Suprapubic skin (tissue), 4 donors: ENCODE measurements around the gene RPL22. TPM values are rescaled to one million over a fixed set of nuclear protein-coding genes. Genes with fewer than 3 reads are reported as not detected.

ENCODE experiments used
- DNase-seq, 2 donors: peaks; one replicate each; pipeline ENCODE4 v3.0.0-alpha.2; 2019; ENCODE audit warnings: low spot score in 2 of 2
- H3K27ac ChIP-seq: fragments of 200-600 bp; sonication (generic); one replicate; pipeline ENCODE4 v1.5.1; 2019
- H3K27me3 ChIP-seq: fragments of 200-600 bp; sonication (generic); one replicate; pipeline ENCODE4 v1.5.1; 2019
- H3K36me3 ChIP-seq: fragments of 200-600 bp; sonication (generic); one replicate; pipeline ENCODE4 v1.5.1; 2019
- H3K4me1 ChIP-seq: fragments of 200-600 bp; sonication (generic); one replicate; pipeline ENCODE4 v1.5.1; 2019
- H3K4me3 ChIP-seq: fragments of 200-600 bp; sonication (generic); one replicate; pipeline ENCODE4 v1.5.1; 2019; ENCODE audit warnings: mild to moderate bottlenecking
- H3K9me3 ChIP-seq: fragments of 200-600 bp; sonication (generic); one replicate; pipeline ENCODE4 v1.5.1; 2019
- CTCF ChIP-seq, 2 donors: fragments of 200-600 bp in 1 of 2; fragments of 450-650 bp in 1 of 2; sonication (generic) in 1 of 2; IDR thresholded peaks; one replicate each; pipeline ENCODE4 v1.5.1; 2016 to 2019; ENCODE audit warnings: antibody characterized with exemption in 2 of 2, mild to moderate bottlenecking in 1 of 2, moderate library complexity in 1 of 2
- EP300 ChIP-seq: sonication (generic); formaldehyde crosslinking; IDR thresholded peaks from one replicate; pipeline ENCODE4 v1.6.1; 2017; ENCODE audit warnings: antibody characterized with exemption
- POLR2A ChIP-seq, 2 donors: fragments of 450-650 bp; IDR thresholded peaks; one replicate each; pipeline ENCODE4 v1.6.1; 2017; ENCODE audit warnings: antibody characterized with exemption in 2 of 2, mild to moderate bottlenecking in 2 of 2, moderate library complexity in 2 of 2
- POLR2AphosphoS5 ChIP-seq, 3 donors: sonication (generic); formaldehyde crosslinking; IDR thresholded peaks; one replicate each; pipeline ENCODE4 v1.6.1; 2017; ENCODE audit warnings: antibody characterized with exemption in 3 of 3
- WGBS: methylation state at CpG from one replicate; pipeline ENCODE4 v1.1.5; 2018; 5-methylcytosine and 5-hydroxymethylcytosine counted together
- total RNA-seq, 4 donors: library from RNA; depleted of rRNA; stranded (reverse); fragments of >200 nt; gene quantifications; one replicate each; pipeline ENCODE4 v1.1.0, GENCODE V29; 2016

Gene RPL22
- total RNA-seq, 4 donors from 2014 or later: 152 to 206 (median 171) TPM

DNA sequence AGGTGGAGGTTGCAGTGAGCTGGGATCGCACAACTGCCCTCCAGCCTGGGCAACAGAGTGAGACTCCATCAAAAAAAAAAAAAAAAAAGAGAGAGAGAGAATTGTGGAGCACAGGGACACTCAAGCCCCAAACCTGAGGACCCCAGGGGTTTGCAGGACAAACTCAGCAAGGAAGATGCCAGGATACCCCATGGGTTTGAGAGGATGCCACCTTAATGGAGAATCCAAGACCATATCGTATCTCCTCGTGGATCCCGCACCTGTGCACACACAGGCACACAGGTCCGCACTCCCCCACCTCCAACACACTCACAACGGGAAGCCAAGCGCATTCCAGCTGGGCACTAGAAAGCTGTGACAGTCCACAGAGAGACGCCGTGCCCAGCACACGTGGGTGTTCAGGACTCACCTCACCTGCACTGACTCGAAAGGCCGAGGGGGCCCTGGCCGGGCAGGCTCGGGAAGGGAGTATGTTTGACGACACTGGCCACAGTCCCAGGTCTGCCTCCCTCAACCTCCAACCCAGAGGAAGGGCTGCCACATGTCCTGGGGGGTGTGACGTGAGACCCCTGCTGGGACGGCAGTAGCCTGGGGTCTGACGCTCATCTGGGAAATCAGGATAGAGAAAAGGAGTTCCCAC is 30.3 kb downstream of the RPL22 start:
- WGBS: 70% methylated on average over 11 of the region's 18 CpGs
- no peak overlapping the region for H3K27ac ChIP-seq
- peaks cover 3% of the 10 kb centered on the region for H3K4me1 ChIP-seq
- no peaks in the 10 kb centered on the region for H3K9me3 ChIP-seq
- no peak overlapping the region for H3K4me3 ChIP-seq
- no peaks in the 10 kb centered on the region for H3K36me3 ChIP-seq
- H3K27me3 ChIP-seq: peaks cover 63% of the 10 kb centered on the region
- no peak for DNase-seq
- no peak for TF ChIP-seq CTCF (IDR thresholded peaks at IDR 0.05)
- no peak for TF ChIP-seq POLR2AphosphoS5 (IDR thresholded peaks at IDR 0.05)
- TF ChIP-seq EP300: no peak
- TF ChIP-seq POLR2A (IDR thresholded peaks at IDR 0.05): no peak

GRCh38 chr1:6167391-6168303 is 31.7 kb downstream of the RPL22 start:
- Histone ChIP-seq H3K4me1 (peaks cover 3% of the 10 kb centered on the region), H3K27me3 (peaks cover 66% of the 10 kb centered on the region), H3K27ac (no peak overlapping the region), H3K9me3 (no peaks in the 10 kb centered on the region), H3K4me3 (no peak overlapping the region), H3K36me3 (no peaks in the 10 kb centered on the region)
- TF ChIP-seq EP300 (no peak), POLR2A (IDR thresholded peaks at IDR 0.05) (no peak), CTCF (IDR thresholded peaks at IDR 0.05) (no peak), POLR2AphosphoS5 (IDR thresholded peaks at IDR 0.05) (no peak)
- 80% methylated on average over 32 of the region's 34 CpGs for WGBS
- DNase-seq: no peak

DNA sequence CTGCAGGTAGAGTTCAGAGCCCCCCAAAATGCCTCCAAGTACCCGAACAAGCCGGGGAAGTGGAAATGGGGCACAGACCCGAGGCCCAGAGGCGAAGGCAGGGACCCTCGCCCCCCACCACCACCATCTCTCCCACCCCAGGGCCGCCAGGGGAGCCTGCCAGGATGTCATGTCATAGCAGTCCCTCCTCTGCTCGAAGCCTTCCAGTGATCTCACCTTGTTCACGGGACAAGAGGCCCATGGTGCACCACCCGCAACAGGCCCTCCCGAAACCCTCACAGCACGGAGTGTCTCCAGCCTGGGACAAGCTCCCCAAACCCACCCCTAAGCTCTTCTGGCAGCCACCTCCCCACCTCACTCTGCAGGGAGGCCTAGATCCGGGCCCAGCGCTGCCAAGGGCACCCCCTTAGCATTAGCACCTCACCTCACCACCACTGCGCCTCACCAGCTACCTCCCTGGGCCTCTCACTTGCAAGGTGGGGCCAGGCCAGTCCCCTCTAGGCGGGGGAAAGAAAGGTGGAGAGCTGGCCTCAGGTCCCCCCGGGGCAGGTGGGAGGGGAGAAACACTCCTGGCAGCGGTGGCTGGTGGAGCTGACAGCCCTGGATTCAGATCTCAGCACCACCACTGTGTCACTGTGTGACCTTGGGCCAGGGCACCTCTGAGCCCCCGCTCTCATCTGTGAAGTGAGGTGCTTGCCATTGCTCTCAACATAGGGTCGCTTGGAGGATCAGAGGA is 32.6 kb downstream of the RPL22 start:
- no peaks in the 10 kb centered on the region for H3K36me3 ChIP-seq
- peaks cover 62% of the 10 kb centered on the region for H3K27me3 ChIP-seq
- H3K27ac ChIP-seq: no peak overlapping the region
- no peak overlapping the region for H3K4me3 ChIP-seq
- no peak for DNase-seq
- H3K4me1 ChIP-seq: peaks cover 3% of the 10 kb centered on the region
- WGBS: 67% methylated on average over 3 of the region's 19 CpGs
- no peak for TF ChIP-seq POLR2A (IDR thresholded peaks at IDR 0.05)
- no peak for TF ChIP-seq CTCF (IDR thresholded peaks at IDR 0.05)
- no peak for TF ChIP-seq EP300
- no peak for TF ChIP-seq POLR2AphosphoS5 (IDR thresholded peaks at IDR 0.05)
- H3K9me3 ChIP-seq: no peaks in the 10 kb centered on the region

GRCh38 chr1:6166221-6166620 is 33.2 kb downstream of the RPL22 start:
- 75% methylated on average over 7 of the region's 10 CpGs for WGBS
- H3K4me3 ChIP-seq: no peak overlapping the region
- peaks cover 62% of the 10 kb centered on the region for H3K27me3 ChIP-seq
- peaks cover 3% of the 10 kb centered on the region for H3K4me1 ChIP-seq
- no peaks in the 10 kb centered on the region for H3K9me3 ChIP-seq
- no peak for DNase-seq
- H3K36me3 ChIP-seq: no peaks in the 10 kb centered on the region
- TF ChIP-seq POLR2A (IDR thresholded peaks at IDR 0.05) (no peak), EP300 (no peak), CTCF (IDR thresholded peaks at IDR 0.05) (no peak), POLR2AphosphoS5 (IDR thresholded peaks at IDR 0.05) (no peak)
- no peak overlapping the region for H3K27ac ChIP-seq
